M059J (cell line): ENCODE data around the gene OSBPL8. TPM values are rescaled to one million over a fixed set of nuclear protein-coding genes. Genes with fewer than 3 reads are reported as not detected.
"Not testable (repeated sequence)": the region's sequence is repeated elsewhere in the genome, so short reads cannot be mapped to it uniquely, and the experiment has no call there.

ENCODE experiments used
- DNase-seq: peaks from one replicate; pipeline ENCODE4 v3.0.0-alpha.2; 2012; ENCODE audit warnings: low read depth
- total RNA-seq: library from RNA; depleted of rRNA; stranded (reverse); fragments of >200 nt; shearing (Covaris generic); gene quantifications from 2 replicates; pipeline ENCODE4 v1.2.3, GENCODE V29; 2014

Gene OSBPL8
- total RNA-seq, 1 experiment from 2014 or later, result 44.2 TPM

DNA sequence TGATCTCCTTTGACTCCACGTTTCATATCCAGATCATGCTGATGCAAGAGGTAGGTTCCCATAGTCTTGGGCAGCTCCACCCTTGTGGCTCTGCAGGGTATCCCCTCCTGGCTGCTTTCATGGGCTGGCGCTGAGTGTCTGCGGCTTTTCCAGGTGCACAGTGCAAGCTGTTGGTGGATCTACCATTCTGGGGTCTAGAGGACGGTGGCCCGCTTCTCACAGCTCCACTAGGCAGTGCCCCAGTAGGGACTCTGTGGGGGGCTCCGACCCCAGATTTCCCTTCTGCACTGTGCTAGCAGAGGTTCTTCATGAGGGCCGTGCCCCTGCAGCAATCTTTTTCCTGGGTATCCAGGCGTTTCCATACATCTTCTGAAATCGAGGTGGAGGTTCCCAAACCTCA is 199.3 kb downstream of the OSBPL8 start:
- DNase-seq, result no peak

DNA sequence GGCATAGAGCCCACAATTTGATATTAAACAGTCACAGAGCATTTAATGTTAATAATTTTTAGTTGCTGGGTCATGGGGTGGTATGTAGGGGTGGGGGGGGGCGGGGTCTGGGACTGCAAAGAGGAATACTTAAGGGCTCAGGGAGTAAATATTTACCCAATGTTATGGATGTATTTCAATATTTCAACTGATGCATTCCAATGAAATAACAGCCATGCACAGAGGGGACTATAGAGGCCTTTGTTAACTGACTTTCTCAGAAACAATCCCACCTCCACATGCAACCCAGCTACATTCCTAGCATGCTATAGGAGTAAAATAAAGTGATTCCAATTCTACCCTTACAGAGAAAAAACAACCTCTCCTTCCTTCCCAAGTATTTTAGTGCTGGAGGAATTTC is 203.5 kb downstream of the OSBPL8 start:
- DNase-seq, result no peak

DNA sequence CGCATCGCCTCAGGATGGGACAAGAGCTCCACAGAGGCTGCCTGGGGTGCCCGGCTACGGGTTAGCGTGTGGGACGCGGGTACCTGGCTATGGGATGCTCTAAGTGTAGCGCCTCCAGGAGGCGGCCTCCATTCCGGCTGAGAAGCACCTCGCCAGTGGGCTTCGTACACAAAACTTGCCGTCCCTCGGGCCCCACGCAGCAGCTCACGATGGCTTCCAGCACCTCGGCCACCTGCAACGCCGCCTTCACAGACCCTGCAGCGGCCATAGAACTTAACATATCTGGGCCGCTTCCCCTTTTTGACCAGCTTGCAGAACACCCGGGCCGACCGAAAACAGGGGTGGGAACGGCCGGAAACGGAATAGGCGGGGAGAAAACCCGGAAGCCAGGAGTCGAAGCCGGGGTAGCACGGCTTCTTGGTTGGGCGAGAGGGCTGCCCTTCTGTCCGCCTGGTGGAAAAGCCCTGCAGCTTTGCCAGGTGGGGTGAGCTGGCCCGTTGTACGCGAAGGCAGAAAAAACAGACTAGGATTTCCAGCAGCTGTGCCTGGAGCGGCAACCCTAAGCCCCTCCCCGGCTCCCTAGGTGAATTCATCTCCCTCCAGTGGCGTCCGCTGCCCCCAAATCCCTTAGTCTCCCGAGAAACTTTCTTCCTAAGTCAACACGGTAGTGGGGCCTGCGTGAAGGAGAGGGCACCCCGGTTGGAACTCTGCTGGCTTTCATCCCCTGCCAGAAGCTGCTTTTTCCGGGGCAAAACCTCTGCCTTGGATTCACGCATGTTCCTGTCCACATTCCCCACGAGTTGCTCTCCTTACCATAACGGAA is 211.3 kb downstream of the OSBPL8 start, which contains the start of gene BBS10:
BBS10 (minus strand) TSS at position 337 of the 823 bp plus-strand sequence; CDS start at position 280, 57 bp downstream.
- DNase-seq, result peak; percentile 91

DNA sequence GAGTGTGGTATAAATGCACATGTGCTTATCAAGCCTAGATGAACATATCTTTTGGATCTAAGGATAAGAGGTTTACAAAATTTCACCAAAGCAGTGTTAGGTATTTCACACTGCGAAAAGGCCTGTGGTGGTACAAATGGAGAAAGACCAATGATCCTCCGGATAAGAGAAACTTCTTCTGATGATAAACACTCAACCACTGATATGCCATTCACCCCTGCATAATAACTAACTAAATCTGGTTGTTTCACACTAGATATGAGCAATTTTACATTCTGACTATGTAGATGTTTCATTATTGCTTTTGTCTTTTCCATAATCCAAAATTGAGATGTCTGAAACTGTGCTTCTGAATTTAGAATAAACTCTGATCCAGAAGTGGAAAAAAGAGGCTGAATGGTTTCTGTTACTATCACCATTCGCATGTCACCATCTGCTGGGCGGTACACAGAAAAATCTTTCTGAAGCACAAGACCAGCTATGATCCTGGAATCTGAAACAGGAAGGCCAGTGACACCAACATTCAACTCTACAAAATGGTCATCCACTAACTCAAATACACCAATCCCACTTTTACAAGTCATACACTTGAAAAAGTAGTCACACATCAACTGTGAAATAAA is 212.7 kb downstream of the OSBPL8 start:
- DNase-seq, result peak; percentile 73

DNA sequence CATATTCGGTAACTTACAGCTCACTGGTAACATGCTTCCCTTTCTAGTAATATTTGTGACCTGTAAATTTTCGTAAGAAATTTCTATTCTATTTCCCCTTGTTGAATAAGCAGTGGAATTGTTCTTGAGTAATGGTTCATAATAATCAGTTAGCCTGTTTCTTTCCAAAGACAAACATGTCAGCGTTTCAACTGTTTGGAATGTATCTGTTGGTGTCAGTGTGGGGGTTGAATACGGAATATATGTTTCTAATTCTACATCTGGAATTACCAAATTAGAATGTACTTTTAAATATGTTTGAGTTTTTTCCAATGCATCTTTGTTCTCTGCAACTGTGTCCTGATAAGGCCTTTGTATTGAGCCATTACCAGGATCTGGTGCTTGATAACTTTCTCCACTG is 213.3 kb downstream of the OSBPL8 start:
- DNase-seq, result no peak

DNA sequence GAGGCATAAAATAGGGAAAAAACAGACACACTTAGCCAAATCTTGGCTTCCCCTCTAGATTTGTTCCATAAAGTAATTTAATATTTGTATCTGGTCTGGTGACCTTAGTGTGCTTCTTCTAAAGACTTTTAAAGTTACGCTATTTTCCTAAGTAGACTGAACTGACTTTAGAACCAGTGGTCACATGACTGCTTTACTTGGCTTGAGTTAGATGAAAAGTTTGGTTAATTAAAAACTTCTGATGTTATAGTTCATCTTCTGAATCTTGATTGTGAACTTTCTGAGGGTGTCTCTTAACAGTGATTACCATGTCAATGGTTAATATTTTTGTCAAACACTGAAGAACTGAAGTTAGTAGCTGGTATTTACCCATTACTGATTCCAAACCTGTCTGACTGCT is 214.0 kb downstream of the OSBPL8 start:
- DNase-seq, result no peak

DNA sequence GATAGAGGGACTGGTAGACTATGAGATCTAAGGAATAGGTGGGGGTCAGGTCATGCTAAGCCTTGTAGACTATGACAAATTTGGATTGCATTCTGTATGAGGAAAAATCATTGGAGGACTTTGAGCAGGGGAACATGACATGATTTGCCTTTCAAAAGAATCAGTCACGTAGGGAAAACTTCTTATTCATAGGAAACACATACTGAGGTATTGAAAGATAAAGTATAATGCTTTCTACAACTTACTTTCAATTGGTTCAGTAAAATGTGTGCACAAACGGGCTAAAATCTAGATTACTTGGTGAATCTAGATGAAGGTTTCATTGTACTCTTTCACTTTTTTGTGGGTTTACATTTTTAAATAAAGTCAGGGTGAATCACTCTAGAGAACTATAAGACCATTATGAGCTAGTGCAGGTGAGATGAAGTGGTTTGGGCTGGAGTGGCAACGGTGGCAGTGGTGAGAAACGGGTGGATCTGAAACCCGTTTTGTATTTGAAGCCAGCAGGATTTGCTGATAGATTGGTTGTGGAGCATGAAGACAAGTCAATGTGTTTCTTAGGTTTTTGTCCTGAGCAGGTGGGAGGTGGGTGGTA is 218.0 kb downstream of the OSBPL8 start:
- peak; percentile 15 for DNase-seq

DNA sequence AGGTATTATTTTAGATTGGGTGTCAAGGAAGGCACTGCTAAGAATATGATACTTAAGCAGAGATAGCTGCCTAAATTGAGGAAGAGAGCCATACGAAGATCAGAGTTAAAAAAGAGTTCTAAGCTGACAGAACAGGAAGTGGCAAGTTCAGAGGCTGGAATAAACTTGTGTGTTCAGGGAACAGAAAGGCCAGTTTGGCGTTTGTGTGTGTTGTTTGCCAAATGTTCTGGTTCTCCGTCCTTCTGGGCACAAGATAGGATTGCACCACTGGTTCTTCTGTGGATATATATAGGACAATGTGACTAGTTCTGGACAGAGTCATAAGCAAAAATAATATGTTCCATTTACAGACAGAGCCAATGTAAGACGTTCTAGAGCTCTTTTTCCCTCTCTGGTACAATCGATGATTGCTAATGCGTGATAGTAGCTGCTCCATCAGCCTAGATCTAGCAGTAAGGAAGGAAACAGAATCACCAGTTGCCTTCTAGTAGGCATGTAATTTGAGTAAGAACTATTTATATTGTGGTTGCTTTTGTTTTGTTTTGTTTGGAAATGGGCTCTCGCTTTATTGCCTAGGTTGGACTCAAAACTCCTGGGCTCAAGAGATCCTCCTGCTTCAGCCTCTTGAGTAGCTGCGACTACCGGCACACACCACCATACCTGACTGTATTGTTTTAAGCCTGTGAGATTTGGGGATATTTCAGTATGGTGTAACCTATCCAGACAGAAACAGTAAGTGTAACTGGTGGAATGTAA is 218.7 kb downstream of the OSBPL8 start:
- DNase-seq, result peak; percentile 40

DNA sequence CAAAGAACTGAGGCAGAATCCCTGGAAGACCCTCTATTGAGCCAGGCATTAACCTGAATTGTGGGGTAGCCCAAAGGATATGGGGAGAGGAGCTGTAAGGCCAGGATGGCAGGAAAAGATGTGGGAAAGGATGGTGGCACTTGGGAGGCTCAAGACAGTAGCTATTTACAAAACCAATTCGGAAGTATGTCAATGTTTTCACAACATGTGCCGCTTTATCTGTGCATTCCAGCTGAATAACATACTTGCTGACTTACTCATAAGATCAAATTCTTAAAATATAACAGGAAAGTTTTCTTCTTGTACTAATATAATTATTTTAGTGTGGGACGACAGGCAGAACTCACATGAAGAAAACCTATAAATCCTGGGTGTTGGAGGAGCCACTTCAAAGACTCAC is 222.0 kb downstream of the OSBPL8 start:
- DNase-seq, result peak; percentile 67

DNA sequence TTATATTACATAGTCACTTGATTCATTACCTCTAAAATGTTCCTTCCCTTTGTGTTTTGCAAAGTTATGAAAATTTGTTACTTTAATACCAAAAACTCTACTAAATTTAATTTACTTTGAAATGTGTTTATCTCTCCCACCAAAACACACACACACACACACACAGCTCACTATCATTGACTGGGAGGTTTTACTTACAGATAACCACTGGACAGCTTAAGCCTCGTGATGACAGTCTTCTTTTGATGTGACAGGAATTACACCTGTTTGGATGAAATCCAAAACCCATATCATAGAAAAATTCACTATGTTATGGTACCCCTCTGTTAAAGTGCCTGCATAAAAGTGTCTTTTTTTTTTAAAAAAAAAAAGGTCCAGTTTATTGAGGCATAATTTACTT is 227.0 kb downstream of the OSBPL8 start:
- DNase-seq, result no peak

DNA sequence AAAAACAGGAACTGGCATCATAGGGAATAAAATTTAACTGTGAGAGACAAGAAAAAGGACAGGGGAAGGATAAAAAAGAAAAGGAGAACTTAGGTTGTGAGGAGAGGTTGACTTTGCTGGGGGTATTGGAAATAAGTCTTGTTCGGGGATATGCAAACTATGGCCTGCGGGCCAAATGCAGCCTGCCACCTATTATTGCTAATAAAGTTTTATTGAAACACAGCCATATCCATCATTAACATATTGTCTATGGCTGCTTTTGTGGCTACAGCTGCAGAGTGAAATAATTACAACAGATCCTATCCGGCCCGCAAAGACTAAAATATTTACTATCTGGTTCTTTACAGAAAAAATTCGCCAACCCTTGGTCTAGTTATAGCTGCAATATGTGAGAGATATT is 230.0 kb downstream of the OSBPL8 start:
- no peak for DNase-seq

DNA sequence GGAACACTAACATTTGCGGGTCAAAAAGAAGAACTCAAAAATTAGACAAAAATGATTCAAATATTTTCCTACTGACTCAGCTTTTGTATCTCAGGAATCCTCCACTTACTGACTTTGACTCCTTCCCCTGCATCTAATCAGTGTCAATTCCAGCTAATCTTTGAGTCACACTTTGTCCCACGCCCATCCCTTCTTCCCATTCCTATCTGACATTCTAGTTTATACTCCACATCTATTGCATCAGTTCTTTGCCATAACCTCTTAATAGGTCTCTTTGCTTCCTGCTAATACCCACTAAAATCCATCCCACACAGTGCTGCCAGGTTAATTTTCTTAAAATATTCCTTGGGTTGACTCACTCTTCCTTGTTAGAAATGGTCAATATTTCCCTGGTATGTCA is 230.4 kb downstream of the OSBPL8 start:
- peak; percentile 83 for DNase-seq

DNA sequence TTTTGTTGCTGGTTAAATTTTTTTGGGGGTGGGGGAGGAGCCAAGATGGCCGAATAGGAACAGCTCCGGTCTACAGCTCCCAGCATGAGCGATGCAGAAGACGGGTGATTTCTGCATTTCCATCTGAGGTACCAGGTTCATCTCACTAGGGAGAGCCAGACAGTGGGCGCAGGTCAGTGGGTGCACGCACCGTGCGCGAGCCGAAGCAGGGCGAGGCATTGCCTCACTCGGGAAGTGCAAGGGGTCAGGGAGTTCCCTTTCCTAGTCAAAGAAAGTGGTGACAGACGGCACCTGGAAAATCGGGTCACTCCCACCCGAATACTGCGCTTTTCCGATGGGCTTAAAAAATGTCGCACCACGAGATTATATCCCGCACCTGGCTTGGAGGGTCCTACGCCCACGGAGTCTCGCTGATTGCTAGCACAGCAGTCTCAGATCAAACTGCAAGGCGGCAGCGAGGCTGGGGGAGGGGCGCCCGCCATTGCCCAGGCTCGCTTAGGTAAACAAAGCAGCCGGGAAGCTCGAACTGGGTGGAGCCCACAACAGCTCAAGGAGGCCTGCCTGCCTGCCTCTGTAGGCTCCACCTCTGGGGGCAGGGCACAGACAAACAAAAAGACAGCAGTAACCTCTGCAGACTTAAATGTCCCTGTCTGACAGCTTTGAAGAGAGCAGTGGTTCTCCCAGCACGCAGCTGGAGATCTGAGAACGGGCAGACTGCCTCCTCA is 239.8 kb downstream of the OSBPL8 start:
- DNase-seq, result not testable (repeated sequence)

DNA sequence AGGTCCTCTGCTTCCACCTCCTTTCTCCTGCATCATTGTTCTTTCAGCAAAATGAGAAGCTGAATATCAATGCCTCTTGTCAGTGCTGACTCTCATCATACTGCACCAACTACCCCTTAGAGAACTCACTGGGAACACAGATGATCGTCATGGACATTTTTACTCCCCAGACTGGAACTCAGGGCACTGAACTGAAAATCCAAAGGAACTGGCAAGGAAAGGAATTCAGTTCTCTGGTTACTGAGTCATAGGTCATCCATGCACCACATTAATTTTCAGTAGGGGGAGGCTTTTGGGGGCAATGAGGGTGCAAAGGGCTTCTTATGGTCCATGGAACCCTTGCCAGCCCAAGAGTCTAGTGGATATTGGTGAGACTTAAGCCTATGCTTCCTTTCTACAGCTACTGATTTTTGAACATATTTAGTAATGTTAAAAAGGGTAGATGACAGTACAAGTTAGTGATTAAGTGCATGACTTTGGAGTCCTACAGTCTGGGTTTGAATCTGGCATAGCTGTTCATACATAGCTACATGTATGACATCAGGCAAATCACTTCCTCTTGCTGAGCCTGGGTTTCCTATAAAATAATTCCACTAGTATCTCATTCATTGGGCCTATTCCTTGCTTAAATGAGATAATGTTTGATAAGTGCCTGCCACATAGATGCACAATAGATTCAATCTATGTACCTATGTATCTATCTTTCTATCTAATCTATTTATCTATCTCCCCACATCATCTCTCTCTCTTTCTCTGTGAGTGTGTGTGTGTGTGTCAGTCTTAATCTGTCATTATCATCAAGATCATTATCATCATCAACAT is 240.6 kb downstream of the OSBPL8 start:
- peak; percentile 25 for DNase-seq

DNA sequence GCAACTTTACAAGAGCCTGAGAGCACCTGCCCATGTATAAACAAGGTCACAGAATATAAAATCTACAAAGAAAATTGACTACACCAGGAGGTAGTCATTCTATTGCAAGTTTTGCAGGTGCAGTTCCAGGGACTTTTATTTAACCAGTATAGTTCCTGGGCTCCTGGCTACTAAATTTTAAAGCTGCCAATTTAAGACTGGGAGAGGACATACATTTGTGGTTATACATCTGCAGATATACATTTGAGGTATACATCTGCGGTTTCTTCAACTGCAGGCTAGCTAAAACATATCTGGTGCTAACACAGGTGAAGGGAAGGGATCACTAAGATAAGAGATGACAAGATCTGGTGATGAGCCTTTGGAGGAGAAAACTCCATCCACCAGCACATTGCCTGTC is 241.6 kb downstream of the OSBPL8 start:
- no peak for DNase-seq

DNA sequence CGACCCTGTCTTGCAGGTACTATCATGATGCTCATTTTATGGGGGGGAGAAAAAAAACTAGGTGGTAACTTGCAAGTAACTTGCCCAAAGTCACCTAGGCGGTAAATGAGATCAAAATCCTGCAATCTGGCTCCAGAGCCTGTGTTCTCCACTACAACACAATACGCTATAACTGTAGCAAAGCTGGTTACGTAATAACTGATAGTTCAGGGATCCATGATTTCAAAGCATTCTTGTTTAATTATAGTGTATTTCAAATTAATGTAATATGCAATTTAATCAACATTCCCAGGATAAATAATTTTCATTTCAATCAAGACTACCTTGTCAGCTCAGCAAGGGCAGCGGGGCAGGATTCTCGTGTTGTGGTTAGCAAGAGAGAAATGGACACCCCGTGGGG is 243.1 kb downstream of the OSBPL8 start:
- DNase-seq, result no peak

DNA sequence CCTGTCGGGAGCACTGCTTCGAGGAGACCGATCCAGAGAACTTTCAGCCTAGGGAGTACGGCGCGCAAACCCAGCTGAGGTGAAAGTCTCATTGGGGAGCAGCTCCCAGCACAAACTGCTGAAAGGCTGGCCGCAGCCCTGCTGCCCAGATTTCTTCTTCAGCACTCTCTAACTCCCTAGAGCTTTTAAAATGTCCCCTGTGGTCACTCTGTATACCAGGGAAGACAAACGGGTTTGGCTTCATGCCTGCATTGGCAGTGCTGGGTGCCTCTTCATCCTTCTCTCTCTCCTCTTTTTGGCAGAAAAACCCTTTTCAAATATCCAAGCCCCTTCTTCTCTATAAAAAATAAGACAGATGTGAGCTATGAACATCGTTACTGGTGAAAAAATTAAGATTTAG is 246.3 kb downstream of the OSBPL8 start:
- no peak for DNase-seq

DNA sequence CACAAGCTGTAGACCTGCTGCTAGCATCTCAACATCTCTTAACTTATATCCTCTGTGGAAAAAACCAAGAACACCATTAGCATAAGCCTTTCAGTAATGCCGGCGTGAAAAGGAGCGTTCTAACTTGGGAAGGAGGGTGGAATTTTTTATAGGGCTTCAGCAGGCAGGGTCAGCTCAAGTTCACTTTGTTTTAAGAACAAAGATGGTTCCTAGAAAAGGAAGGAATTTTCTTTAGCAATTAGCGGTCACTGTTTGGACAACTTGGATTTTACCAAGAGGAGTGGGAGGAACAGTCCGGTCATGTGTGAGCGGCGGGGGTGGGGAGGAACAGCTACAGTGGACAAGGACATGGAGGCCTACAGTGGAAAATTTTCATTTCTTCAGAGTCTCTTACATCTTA is 247.3 kb downstream of the OSBPL8 start:
- DNase-seq, result no peak

DNA sequence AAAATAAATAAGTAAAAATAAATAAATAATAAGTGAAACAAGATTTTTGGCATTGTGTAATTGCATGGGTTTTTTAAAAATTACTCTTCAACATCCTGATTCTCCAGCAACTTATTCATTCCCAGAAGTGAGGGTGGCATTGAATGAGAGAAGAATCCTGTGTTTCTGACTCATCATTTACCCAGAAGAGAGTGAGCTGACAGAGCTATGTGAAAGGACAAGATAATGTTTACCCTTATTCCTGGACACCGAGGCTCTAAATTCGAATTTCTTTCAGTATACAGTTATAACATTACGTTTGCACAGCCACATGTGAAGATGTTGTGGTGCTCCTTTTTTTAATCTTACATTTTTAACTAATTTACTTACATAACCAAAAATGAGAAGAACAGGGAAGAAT is 247.8 kb downstream of the OSBPL8 start:
- peak; percentile 47 for DNase-seq

DNA sequence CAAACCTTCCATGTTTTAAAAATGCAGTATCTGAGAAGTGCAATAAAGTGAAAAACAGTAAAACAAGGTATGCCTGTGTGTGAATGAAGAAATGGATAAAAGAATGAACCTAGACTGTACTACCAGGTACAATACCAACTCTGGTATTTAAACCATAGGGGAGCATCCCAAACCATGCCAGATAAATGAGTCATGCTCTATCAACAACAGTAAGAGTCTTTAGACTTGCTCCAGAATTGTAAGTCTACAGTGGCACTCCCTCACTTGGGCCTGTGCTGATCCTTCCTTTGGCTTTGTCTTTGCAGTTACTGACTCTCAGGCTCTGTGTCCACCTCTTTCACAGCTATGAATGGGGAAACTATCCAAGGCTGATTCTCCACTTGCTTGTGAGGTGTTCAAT is 249.5 kb downstream of the OSBPL8 start:
- peak; percentile 75 for DNase-seq

DNA sequence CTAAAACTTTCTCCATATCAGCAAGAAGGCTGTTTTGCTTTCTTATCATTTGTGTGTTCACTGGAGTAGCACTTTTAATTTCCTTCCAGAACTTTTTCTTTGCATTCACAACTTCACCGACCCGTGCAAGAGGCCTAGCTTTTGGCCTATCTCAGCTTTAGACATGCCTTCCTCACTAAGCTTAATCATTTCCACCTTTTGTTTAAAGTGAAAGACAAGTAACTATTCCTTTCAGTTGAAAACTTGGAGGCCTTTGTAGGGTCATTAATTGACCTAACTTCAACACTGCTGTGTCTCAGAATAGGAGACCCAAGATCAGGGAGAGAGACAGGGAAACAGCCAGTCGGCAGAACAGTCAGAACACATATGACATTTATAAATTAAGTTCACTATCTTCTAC is 250.7 kb downstream of the OSBPL8 start:
- no peak for DNase-seq
